AG04449 (cell line): ENCODE results near the gene TACR1.
"Not testable (repeated sequence)": the region's sequence is repeated elsewhere in the genome, so short reads cannot be mapped to it uniquely, and the experiment has no call there.

Experiments used
- CTCF ChIA-PET: fragments of 350-600 bp; formaldehyde crosslinking; extraction: SDS; loops from one replicate; lab custom pipeline; 2021; ENCODE audit warnings: antibody characterized with exemption; lab: Yijun Ruan, JAX
- POLR2A ChIA-PET: fragments of 400-600, 350-600 bp; formaldehyde crosslinking; extraction: SDS; loops from one replicate; lab custom pipeline; 2020; ENCODE audit warnings: antibody characterized with exemption, inconsistent platforms; lab: Yijun Ruan, JAX
- DNase-seq: peaks from one replicate; pipeline ENCODE4 v3.0.0-alpha.2; 2010; ENCODE audit warnings: low read depth, low spot score
- H3K4me3 ChIP-seq: 2 replicates; pipeline ENCODE4 v1.5.1; 2011; ENCODE audit warnings: low read depth, mild to moderate bottlenecking, control low read depth, low read length
- CTCF ChIP-seq: IDR thresholded peaks from one replicate; pipeline ENCODE4 v1.5.1; 2011; ENCODE audit warnings: mild to moderate bottlenecking, moderate library complexity, low read length, control low read depth, inconsistent platforms; ENCODE audit not compliant: insufficient read depth; ENCODE audit errors: missing control alignments

The TACR1 gene

GRCh38 chr2:75221862-75222261, 22.5 kb upstream of the TACR1 start:
- ChIA-PET POLR2A (no interaction called here), CTCF (interaction anchor here (0.7 to 2.5 kb wide), 2 partner anchors 23 to 61 kb away, joined by 3 to 7 read pairs; partner anchors contain the start of gene TACR1)
- TF ChIP-seq CTCF: no peak
- no peak overlapping the region for H3K4me3 ChIP-seq
- DNase-seq: peak; percentile 46

- CTCF ChIA-PET, POLR2A ChIA-PET: not testable (repeated sequence)
Observed at GRCh38 chr2:75219213-75219612, 19.9 kb upstream of the TACR1 start.

GRCh38 chr2:75211266-75211770, 12.0 kb upstream of the TACR1 start:
- DNase-seq: no peak
- TF ChIP-seq CTCF: no peak
- CTCF ChIA-PET: interaction anchor here (1.2 to 2.5 kb wide), 2 partner anchors 12 to 192 kb away, joined by 3 to 20 read pairs; partner anchors contain the start of gene TACR1
- POLR2A ChIA-PET: no interaction called here
- H3K4me3 ChIP-seq: no peak overlapping the region

More at GRCh38 chr2:75219213-75219612, 19.9 kb upstream of the TACR1 start:
- not testable (repeated sequence) for H3K4me3 ChIP-seq, DNase-seq

GRCh38 chr2:75210409-75210808, 11.1 kb upstream of the TACR1 start:
- no peak for DNase-seq
- H3K4me3 ChIP-seq: no peak overlapping the region
- ChIA-PET POLR2A (no interaction called here), CTCF (interaction anchor here (2.5 kb wide), 1 partner anchor 11 kb away, joined by 20 read pairs; the partner anchor contains the start of gene TACR1)
- TF ChIP-seq CTCF: no peak

- CTCF ChIA-PET: no interaction called here
- DNase-seq: no peak
- POLR2A ChIA-PET: no interaction called here
- TF ChIP-seq CTCF: no peak
- H3K4me3 ChIP-seq: no peak overlapping the region
Observed at GRCh38 chr2:75208738-75209137, 9.4 kb upstream of the TACR1 start.

GRCh38 chr2:75204833-75205232, 5.5 kb upstream of the TACR1 start:
- POLR2A ChIA-PET: no interaction called here
- DNase-seq: no peak
- no peak overlapping the region for H3K4me3 ChIP-seq
- TF ChIP-seq CTCF: no peak
- CTCF ChIA-PET: no interaction called here

- POLR2A ChIA-PET: interaction anchor here (0.9 kb wide), 1 partner anchor 102 kb away, joined by 3 read pairs; no protein-coding TSS in a partner anchor
- CTCF ChIA-PET: interaction anchor here (1.0 kb wide), 1 partner anchor 406 kb away, joined by 3 read pairs; no protein-coding TSS in a partner anchor
- DNase-seq: no peak
- H3K4me3 ChIP-seq: no peak overlapping the region
- TF ChIP-seq CTCF: no peak
Observed at GRCh38 chr2:75202359-75202758, 3.0 kb upstream of the TACR1 start.
